GM19467 (cell line): Measurements from ENCODE around the gene DRC7.
"Not testable (repeated sequence)": the region's sequence is repeated elsewhere in the genome, so short reads cannot be mapped to it uniquely, and the experiment has no call there.

Experiments
- ATAC-seq: cut with Tn5 transposase; IDR thresholded peaks from one replicate; pipeline ENCODE4 v1.9.1; 2021; ENCODE audit warnings: mild to moderate bottlenecking, moderate library complexity; ENCODE audit not compliant: unreplicated experiment

DRC7 gene

DNA sequence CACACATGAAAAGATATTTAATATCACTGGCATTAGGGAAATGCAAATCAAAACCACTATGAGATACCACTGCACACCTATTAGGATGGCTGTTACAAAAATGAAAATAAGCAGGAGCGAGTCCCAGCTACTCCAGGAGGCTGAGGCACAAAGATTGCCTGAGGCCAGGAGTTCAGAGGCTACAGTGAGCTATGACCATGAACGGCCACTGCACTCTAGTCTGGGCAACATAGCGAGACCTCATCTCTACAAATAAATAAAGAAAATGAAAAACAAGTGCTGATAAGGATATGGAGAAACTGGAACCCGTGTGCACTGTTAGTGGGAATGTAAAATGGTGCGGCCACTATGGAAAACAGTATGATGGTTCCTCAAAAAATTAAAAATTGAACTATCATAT is 84.1 kb downstream of the DRC7 start:
- ATAC-seq, result no peak

DNA sequence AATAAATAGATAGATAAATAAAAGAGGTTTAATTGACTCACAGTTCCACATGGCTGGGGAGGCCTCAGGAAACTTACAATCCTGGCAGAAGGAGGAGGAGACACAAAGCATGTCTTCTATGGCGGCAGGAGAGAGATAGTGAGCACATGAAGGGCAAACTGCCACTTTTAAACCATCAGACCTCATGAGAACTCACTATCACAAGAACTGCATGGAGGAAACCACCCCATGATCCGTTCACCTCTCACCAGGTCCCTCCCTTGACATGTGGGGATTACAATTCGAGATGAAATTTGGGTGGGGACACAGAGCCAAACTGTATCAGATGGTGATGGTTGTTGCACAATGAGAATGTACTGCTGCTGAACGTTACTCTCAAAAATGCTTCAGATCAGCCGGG is 85.2 kb downstream of the DRC7 start:
- not testable (repeated sequence) for ATAC-seq

DNA sequence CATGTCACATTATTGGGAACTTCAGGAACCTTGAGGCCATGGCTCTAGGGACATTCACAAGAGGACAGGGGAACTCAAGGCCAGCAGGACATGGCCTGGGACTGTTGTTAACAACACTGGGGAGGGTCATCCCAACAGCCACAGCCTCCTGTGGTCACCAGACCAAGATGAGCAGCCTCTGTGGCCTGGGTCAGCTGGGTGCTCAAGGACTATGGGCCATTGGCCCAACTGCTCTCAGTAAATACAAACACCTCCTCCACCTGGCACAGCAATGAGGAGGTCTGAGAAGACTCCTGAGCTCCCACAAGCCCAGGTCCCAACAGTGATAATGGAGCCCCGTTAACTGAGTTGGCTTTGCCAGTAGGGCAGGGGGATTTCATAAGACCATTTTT is 86.7 kb downstream of the DRC7 start:
- ATAC-seq, result no peak
